Measurements from ENCODE around the gene ENO3.

ENO3 gene

DNA sequence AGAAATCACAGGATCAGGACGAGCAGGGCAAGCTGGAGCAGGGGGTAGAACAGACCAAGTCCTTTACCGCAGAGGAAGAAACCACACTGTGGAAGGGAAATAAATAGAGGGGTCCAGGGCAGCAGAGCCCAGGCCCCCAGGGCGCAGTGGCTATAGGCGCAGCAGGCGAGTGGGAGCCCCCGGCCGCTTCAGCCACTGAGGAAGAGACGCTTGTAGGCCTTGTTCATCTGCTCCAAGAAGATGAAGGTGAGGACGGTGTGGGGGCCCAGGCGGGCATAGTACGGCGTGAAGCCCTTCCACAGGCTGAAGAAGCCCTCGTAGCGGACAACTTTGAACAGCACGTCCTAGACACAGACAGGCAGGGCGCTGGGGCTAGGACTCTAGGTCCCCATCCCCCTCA is 13.4 kb upstream of the ENO3 start:
- Histone ChIP-seq H3K14ac (ENCODE audit: low read length in 2 of 2) (no peak overlapping the region), H2BK120ac (ENCODE audit: low read depth, low read length) (no peak overlapping the region), H3K18ac (ENCODE audit: low read depth in 1 of 2, low read length in 2 of 2) (no peak overlapping the region), H3K9ac (ENCODE audit: low read length) (peak overlapping the region; percentile 97), H3K23ac (ENCODE audit: low read length in 2 of 2) (no peak overlapping the region), H3K27me3 (ENCODE audit: control insufficient read depth in 1 of 2, insufficient read depth in 1 of 2, low read length in 2 of 2) (no peaks in the 10 kb centered on the region), H2BK12ac (ENCODE audit: low read length in 2 of 2) (no peak overlapping the region), H2AK5ac (ENCODE audit: low read length, severe bottlenecking) (no peak overlapping the region), H3K9me3 (ENCODE audit: control insufficient read depth, low read length) (no peaks in the 10 kb centered on the region), H3K4me2 (ENCODE audit: low read length, poor library complexity, severe bottlenecking) (no peak overlapping the region), H2BK15ac (ENCODE audit: low read depth, poor library complexity, severe bottlenecking) (no peak overlapping the region), H3K36me3 (ENCODE audit: control insufficient read depth in 1 of 2, insufficient read depth in 2 of 2, low read depth in 1 of 2, low read length in 2 of 2) (peaks cover 42 to 50% of the 10 kb centered on the region in 2 experiments), H3K4ac (ENCODE audit: low read depth in 1 of 2, low read length in 2 of 2) (no peak overlapping the region), H3K79me1 (replicated peaks; ENCODE audit: low read length, poor library complexity, severe bottlenecking) (peaks cover 31% of the 10 kb centered on the region), H2BK5ac (ENCODE audit: low read depth, low read length, poor library complexity, severe bottlenecking) (no peak overlapping the region), H3K4me1 (ENCODE audit: control insufficient read depth, insufficient read depth, low read depth, low read length) (peaks cover 34% of the 10 kb centered on the region), H3K27ac (ENCODE audit: low read length, poor library complexity, severe bottlenecking) (no peak overlapping the region), H4K91ac (ENCODE audit: low read length) (no peak overlapping the region), H3K4me3 (ENCODE audit: insufficient read depth in 1 of 2, low read depth in 1 of 2, low read length in 2 of 2) (no peak overlapping the region), H4K8ac (ENCODE audit: low read length) (no peak overlapping the region), H2AFZ (ENCODE audit: low read depth, low read length) (no peak overlapping the region)
- WGBS: 98% methylated on average over 16 of the region's 16 CpGs
- no peak for DNase-seq

DNA sequence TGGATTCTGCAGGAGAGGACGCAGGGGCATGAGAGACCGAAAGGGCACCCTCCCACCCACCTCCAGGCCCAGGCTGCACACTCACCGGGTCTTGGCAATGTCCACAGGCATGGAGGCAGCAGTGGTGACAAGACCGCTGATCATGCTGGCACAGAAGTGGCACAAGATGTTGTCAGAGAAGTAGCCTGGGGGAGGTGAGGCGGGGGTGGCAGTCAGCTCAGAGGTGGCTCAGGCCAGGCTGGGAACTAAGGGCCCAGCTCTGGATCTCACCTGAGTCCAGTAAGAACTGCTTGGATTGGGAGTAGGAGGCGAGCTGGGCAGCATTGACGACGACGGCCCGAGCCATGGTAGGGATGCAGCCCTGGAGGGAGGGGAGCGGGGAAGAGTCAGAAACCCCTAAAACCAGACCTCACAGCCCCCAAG is 12.8 kb upstream of the ENO3 start:
- WGBS: 94% methylated on average over 7 of the region's 11 CpGs

DNA sequence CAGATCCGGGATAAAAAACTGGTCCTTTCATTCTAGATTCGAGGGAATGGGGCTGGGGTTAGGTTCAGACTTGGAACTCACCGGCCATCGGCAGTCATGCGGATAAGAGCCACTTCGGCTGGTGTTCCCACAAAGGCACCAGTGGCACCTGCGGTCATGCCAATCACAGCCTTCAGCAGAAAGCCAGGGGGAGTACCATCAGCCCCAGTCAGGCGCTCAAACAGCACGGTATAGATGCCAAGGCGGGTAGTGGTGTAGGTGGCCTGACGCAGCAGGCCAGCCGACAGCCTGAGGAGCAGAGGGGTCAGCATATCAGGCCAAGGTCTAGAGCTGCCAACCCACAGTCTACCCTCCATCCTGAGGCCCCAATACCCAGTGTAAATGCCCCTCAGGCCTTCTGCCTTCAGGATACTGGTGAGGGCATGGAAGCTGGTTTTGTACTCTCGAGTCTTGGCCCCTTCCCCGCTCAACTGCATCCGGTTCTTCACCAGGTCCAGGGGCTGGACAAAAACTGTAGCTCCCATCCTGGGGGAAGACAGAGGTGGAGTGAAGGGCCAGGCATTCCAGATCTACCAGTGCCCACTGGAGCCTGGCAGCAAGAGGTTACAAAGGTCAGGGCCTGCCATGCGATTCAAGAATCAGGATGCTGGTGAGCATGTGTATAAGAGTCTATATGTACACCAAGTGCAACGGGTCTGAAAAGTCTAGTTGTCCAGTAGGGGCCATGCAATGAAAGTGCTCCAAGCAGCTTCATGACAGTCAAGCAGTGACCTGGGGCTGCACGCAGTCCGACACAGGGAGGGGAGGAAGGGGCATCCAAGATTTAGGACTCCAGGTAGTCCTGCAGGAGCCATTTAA is 12.0 kb upstream of the ENO3 start:
- peak overlapping the region; percentile 93 for H3K27ac ChIP-seq (ENCODE audit: low read length, poor library complexity, severe bottlenecking)
- H3K23ac ChIP-seq (ENCODE audit: low read length in 2 of 2): peak overlapping the region in 1 of 2 experiments; percentile 77
- peak overlapping the region; percentile 81 to 95 for H3K4ac ChIP-seq (ENCODE audit: low read depth in 1 of 2, low read length in 2 of 2)
- H4K91ac ChIP-seq (ENCODE audit: low read length): peak overlapping the region; percentile 43
- peak overlapping the region; percentile 19 to 89 for H3K14ac ChIP-seq (ENCODE audit: low read length in 2 of 2)
- H2BK12ac ChIP-seq (ENCODE audit: low read length in 2 of 2): no peak overlapping the region
- H3K4me2 ChIP-seq (ENCODE audit: low read length, poor library complexity, severe bottlenecking): peak overlapping the region; percentile 58
- H2BK5ac ChIP-seq (ENCODE audit: low read depth, low read length, poor library complexity, severe bottlenecking): no peak overlapping the region
- peaks cover 25% of the 10 kb centered on the region for H3K79me1 ChIP-seq (replicated peaks; ENCODE audit: low read length, poor library complexity, severe bottlenecking)
- H3K4me3 ChIP-seq (ENCODE audit: insufficient read depth in 1 of 2, low read depth in 1 of 2, low read length in 2 of 2): peak overlapping the region; percentile 78 to 98
- H3K36me3 ChIP-seq (ENCODE audit: control insufficient read depth in 1 of 2, insufficient read depth in 2 of 2, low read depth in 1 of 2, low read length in 2 of 2): peaks cover 54 to 56% of the 10 kb centered on the region in 2 experiments
- peak overlapping the region; percentile 97 for H3K9ac ChIP-seq (ENCODE audit: low read length)
- no peaks in the 10 kb centered on the region for H3K9me3 ChIP-seq (ENCODE audit: control insufficient read depth, low read length)
- DNase-seq: peak; percentile 46
- no peak overlapping the region for H2AFZ ChIP-seq (ENCODE audit: low read depth, low read length)
- no peaks in the 10 kb centered on the region for H3K27me3 ChIP-seq (ENCODE audit: control insufficient read depth in 1 of 2, insufficient read depth in 1 of 2, low read length in 2 of 2)
- no peak overlapping the region for H2BK15ac ChIP-seq (ENCODE audit: low read depth, poor library complexity, severe bottlenecking)
- peak overlapping the region; percentile 88 to 90 for H3K18ac ChIP-seq (ENCODE audit: low read depth in 1 of 2, low read length in 2 of 2)
- WGBS: 76% methylated on average over 19 of the region's 19 CpGs
- H2BK120ac ChIP-seq (ENCODE audit: low read depth, low read length): no peak overlapping the region
- H3K4me1 ChIP-seq (ENCODE audit: control insufficient read depth, insufficient read depth, low read depth, low read length): peaks cover 33% of the 10 kb centered on the region
- peak overlapping the region; percentile 13 for H2AK5ac ChIP-seq (ENCODE audit: low read length, severe bottlenecking)
- H4K8ac ChIP-seq (ENCODE audit: low read length): peak overlapping the region; percentile 90

More for the DNA sequence above, 12.8 kb upstream of the ENO3 start:
- no peak overlapping the region for H2BK15ac ChIP-seq (ENCODE audit: low read depth, poor library complexity, severe bottlenecking)
- H3K4me2 ChIP-seq (ENCODE audit: low read length, poor library complexity, severe bottlenecking): peak overlapping the region; percentile 14
- H3K18ac ChIP-seq (ENCODE audit: low read depth in 1 of 2, low read length in 2 of 2): no peak overlapping the region
- no peak overlapping the region for H3K14ac ChIP-seq (ENCODE audit: low read length in 2 of 2)
- no peak overlapping the region for H3K23ac ChIP-seq (ENCODE audit: low read length in 2 of 2)
- H4K8ac ChIP-seq (ENCODE audit: low read length): peak overlapping the region; percentile 69
- H3K9me3 ChIP-seq (ENCODE audit: control insufficient read depth, low read length): no peaks in the 10 kb centered on the region
- no peak overlapping the region for H3K27ac ChIP-seq (ENCODE audit: low read length, poor library complexity, severe bottlenecking)
- no peak overlapping the region for H2BK120ac ChIP-seq (ENCODE audit: low read depth, low read length)
- peak overlapping the region; percentile 53 for H4K91ac ChIP-seq (ENCODE audit: low read length)
- peaks cover 28% of the 10 kb centered on the region for H3K79me1 ChIP-seq (replicated peaks; ENCODE audit: low read length, poor library complexity, severe bottlenecking)
- no peak overlapping the region for H2AFZ ChIP-seq (ENCODE audit: low read depth, low read length)
- no peak overlapping the region for H3K4me3 ChIP-seq (ENCODE audit: insufficient read depth in 1 of 2, low read depth in 1 of 2, low read length in 2 of 2)
- peak overlapping the region; percentile 97 for H3K9ac ChIP-seq (ENCODE audit: low read length)
- peaks cover 47 to 50% of the 10 kb centered on the region in 2 experiments for H3K36me3 ChIP-seq (ENCODE audit: control insufficient read depth in 1 of 2, insufficient read depth in 2 of 2, low read depth in 1 of 2, low read length in 2 of 2)
- peaks cover 35% of the 10 kb centered on the region for H3K4me1 ChIP-seq (ENCODE audit: control insufficient read depth, insufficient read depth, low read depth, low read length)
- H3K27me3 ChIP-seq (ENCODE audit: control insufficient read depth in 1 of 2, insufficient read depth in 1 of 2, low read length in 2 of 2): no peaks in the 10 kb centered on the region
- no peak for DNase-seq
- no peak overlapping the region for H2BK12ac ChIP-seq (ENCODE audit: low read length in 2 of 2)
- H2BK5ac ChIP-seq (ENCODE audit: low read depth, low read length, poor library complexity, severe bottlenecking): no peak overlapping the region
- peak overlapping the region; percentile 47 for H2AK5ac ChIP-seq (ENCODE audit: low read length, severe bottlenecking)
- H3K4ac ChIP-seq (ENCODE audit: low read depth in 1 of 2, low read length in 2 of 2): no peak overlapping the region

DNA sequence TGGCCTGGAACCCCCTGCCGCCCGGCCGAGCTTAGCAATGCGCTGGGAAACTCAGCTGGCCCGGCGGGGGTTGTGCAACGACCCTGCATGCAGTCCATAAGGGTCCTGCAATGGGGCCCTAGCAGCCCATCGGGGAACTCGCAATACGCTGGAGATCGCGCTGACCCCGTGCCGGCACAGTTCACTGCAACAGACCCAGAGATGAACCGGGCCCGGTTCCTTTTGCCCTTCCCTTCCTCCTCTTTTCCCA is 11.4 kb upstream of the ENO3 start:
- Histone ChIP-seq H4K8ac (ENCODE audit: low read length) (peak overlapping the region; percentile 90), H3K4me3 (ENCODE audit: insufficient read depth in 1 of 2, low read depth in 1 of 2, low read length in 2 of 2) (peak overlapping the region; percentile 78 to 98), H4K91ac (ENCODE audit: low read length) (peak overlapping the region; percentile 43), H2BK5ac (ENCODE audit: low read depth, low read length, poor library complexity, severe bottlenecking) (peak overlapping the region; percentile 39), H2BK120ac (ENCODE audit: low read depth, low read length) (peak overlapping the region; percentile 65), H2BK12ac (ENCODE audit: low read length in 2 of 2) (no peak overlapping the region), H3K9me3 (ENCODE audit: control insufficient read depth, low read length) (no peaks in the 10 kb centered on the region), H3K14ac (ENCODE audit: low read length in 2 of 2) (peak overlapping the region; percentile 19 to 89), H3K4me2 (ENCODE audit: low read length, poor library complexity, severe bottlenecking) (peak overlapping the region; percentile 58), H2BK15ac (ENCODE audit: low read depth, poor library complexity, severe bottlenecking) (no peak overlapping the region), H3K18ac (ENCODE audit: low read depth in 1 of 2, low read length in 2 of 2) (peak overlapping the region; percentile 88 to 90), H3K4me1 (ENCODE audit: control insufficient read depth, insufficient read depth, low read depth, low read length) (peaks cover 29% of the 10 kb centered on the region), H3K23ac (ENCODE audit: low read length in 2 of 2) (peak overlapping the region in 1 of 2 experiments; percentile 38), H3K9ac (ENCODE audit: low read length) (peak overlapping the region; percentile 97), H2AFZ (ENCODE audit: low read depth, low read length) (peak overlapping the region; percentile 57), H3K4ac (ENCODE audit: low read depth in 1 of 2, low read length in 2 of 2) (peak overlapping the region; percentile 81 to 95), H3K36me3 (ENCODE audit: control insufficient read depth in 1 of 2, insufficient read depth in 2 of 2, low read depth in 1 of 2, low read length in 2 of 2) (peaks cover 56 to 61% of the 10 kb centered on the region in 2 experiments), H3K27ac (ENCODE audit: low read length, poor library complexity, severe bottlenecking) (peak overlapping the region; percentile 93), H2AK5ac (ENCODE audit: low read length, severe bottlenecking) (no peak overlapping the region), H3K79me1 (replicated peaks; ENCODE audit: low read length, poor library complexity, severe bottlenecking) (peaks cover 25% of the 10 kb centered on the region), H3K27me3 (ENCODE audit: control insufficient read depth in 1 of 2, insufficient read depth in 1 of 2, low read length in 2 of 2) (no peaks in the 10 kb centered on the region)
- under 1% methylated on average over 7 of the region's 16 CpGs for WGBS
- no peak for DNase-seq

Data from mesenchymal stem cell (in vitro differentiated cells and primary cell).